Naive thymus-derived CD8-positive, alpha-beta T cell (primary cell): ENCODE results near the gene TMEM37. TPM values are rescaled to one million over a fixed set of nuclear protein-coding genes. Genes with fewer than 3 reads are reported as not detected.

Source experiments
- polyA plus RNA-seq, 3 donors: library from polyadenylated mRNA; unstranded; fragments of 300-500 nt; fragmentation: Illumina TruSeq; gene quantifications; one replicate each; pipeline ENCODE4 v1.2.3, GENCODE V29; 2021
- total RNA-seq, 8 experiments: library from RNA in 2 of 8; stranded (reverse) in 2 of 8; gene quantifications; one replicate each; pipeline ENCODE4 v1.2.3 and lab custom pipeline; 2021 to 2026

TMEM37 gene
- total and polyA plus RNA-seq, 5 experiments from 2014 or later: 0.36 TPM; not detected in 4

Other genes with a start within 250 kb of the TMEM37 start
- gene STEAP3, start 208.0 kb upstream of the TMEM37 start, total RNA-seq: not detected
- gene STEAP3, start 208.0 kb upstream of the TMEM37 start, polyA plus RNA-seq: under 1 TPM in 1 of 3 donors, not detected in 2; 0.24 TPM
- 10 to 100 TPM; 10.7 to 11.9 TPM for gene C2orf76, start 65.0 kb upstream of the TMEM37 start, total RNA-seq
- 10 to 100 TPM; 16.3 to 37.5 (median 23.6) TPM for gene C2orf76, start 65.0 kb upstream of the TMEM37 start, polyA plus RNA-seq
- gene DBI, start 64.9 kb upstream of the TMEM37 start, total RNA-seq: 10 to 100 TPM; 41.5 to 49.7 TPM
- 100 to 1,000 TPM; 249 to 374 (median 295) TPM for gene DBI, start 64.9 kb upstream of the TMEM37 start, polyA plus RNA-seq
- not detected for gene SCTR, start 92.6 kb downstream of the TMEM37 start, total RNA-seq
- not detected for gene SCTR, start 92.6 kb downstream of the TMEM37 start, polyA plus RNA-seq
- not detected for gene CFAP221, start 112.6 kb downstream of the TMEM37 start, total RNA-seq
- not detected for gene CFAP221, start 112.6 kb downstream of the TMEM37 start, polyA plus RNA-seq
- gene TMEM177, start 247.3 kb downstream of the TMEM37 start, total RNA-seq: 10 to 100 TPM; 17.8 to 18.3 TPM
- gene TMEM177, start 247.3 kb downstream of the TMEM37 start, polyA plus RNA-seq: 10 to 100 TPM; 10.2 to 18.2 (median 15.5) TPM